SH-SY5Y (cell line): Measurements from ENCODE around the gene RENBP.

Experiments used
- GATA2 ChIP-seq: IDR thresholded peaks from 2 replicates; pipeline ENCODE4 v1.6.1; 2011; ENCODE audit warnings: mild to moderate bottlenecking, low read depth, low read length
- GATA3 ChIP-seq: IDR thresholded peaks from 2 replicates; pipeline ENCODE4 v1.6.1; 2011; ENCODE audit warnings: low read depth, mild to moderate bottlenecking, low read length, moderate library complexity

- TF ChIP-seq GATA2, result no peak
- TF ChIP-seq GATA3, result no peak
These were observed 19.1 kb upstream of the RENBP start for GRCh38 chrX:153963546-153963945.
